Vagina (tissue), 2 donors: ENCODE results near the gene OR12D1.

Experiments
- CTCF ChIP-seq, 3 experiments: fragments of 450-650 bp in 2 of 3; fragments of 200-600 bp in 1 of 3; sonication (generic) in 1 of 3; IDR thresholded peaks; one replicate each; pipeline ENCODE4 v1.5.1; 2017 to 2019; ENCODE audit warnings: antibody characterized with exemption in 3 of 3, mild to moderate bottlenecking in 2 of 3, moderate library complexity in 2 of 3
- POLR2A ChIP-seq, 2 donors: fragments of 450-650 bp; IDR thresholded peaks; one replicate each; pipeline ENCODE4 v1.6.1; 2017; ENCODE audit warnings: antibody characterized with exemption in 2 of 2, mild to moderate bottlenecking in 2 of 2, moderate library complexity in 2 of 2

- TF ChIP-seq CTCF (IDR thresholded peaks at IDR 0.05) = no peak
- TF ChIP-seq POLR2A (IDR thresholded peaks at IDR 0.05) = no peak
Measured at GRCh38 chr6:29439006-29439405, 24.3 kb downstream of the OR12D1 start, which contains the start of gene OR10C1.
